ENCODE results near the gene CYSTM1. TPM values are rescaled to one million over a fixed set of nuclear protein-coding genes. Genes with fewer than 3 reads are reported as not detected.

The CYSTM1 gene
- total RNA-seq, 4 donors from 2014 or later, result 21.0 to 66.4 (median 37.0) TPM

DNA sequence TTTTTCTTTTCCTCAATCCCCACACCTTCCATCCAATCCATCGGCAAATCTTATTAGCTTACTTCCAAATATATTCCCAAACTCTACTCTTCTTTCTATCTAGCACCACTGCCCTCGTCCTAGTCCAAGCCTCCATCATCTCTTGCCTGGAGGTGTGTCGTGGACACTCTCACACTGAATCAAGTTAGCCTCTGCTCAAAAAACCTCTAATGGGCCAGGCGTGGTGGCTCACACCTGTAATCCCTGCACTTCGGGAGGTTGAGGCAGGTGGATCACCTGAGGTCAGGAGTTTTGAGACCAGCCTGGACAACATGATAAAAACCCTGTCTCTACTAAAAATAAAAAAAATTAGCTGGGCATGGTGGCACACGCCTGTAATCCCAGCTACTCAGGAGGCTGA is 81.7 kb downstream of the CYSTM1 start:
- no peak for DNase-seq (ENCODE audit: low spot score in 2 of 2)
- Histone ChIP-seq H3K4me3 (no peak overlapping the region), H3K9me3 (no peaks in the 10 kb centered on the region), H3K4me1 (peaks cover 40% of the 10 kb centered on the region), H3K27ac (no peak overlapping the region), H3K36me3 (peaks cover 5% of the 10 kb centered on the region), H3K27me3 (no peaks in the 10 kb centered on the region)
- TF ChIP-seq, protein P1, sequence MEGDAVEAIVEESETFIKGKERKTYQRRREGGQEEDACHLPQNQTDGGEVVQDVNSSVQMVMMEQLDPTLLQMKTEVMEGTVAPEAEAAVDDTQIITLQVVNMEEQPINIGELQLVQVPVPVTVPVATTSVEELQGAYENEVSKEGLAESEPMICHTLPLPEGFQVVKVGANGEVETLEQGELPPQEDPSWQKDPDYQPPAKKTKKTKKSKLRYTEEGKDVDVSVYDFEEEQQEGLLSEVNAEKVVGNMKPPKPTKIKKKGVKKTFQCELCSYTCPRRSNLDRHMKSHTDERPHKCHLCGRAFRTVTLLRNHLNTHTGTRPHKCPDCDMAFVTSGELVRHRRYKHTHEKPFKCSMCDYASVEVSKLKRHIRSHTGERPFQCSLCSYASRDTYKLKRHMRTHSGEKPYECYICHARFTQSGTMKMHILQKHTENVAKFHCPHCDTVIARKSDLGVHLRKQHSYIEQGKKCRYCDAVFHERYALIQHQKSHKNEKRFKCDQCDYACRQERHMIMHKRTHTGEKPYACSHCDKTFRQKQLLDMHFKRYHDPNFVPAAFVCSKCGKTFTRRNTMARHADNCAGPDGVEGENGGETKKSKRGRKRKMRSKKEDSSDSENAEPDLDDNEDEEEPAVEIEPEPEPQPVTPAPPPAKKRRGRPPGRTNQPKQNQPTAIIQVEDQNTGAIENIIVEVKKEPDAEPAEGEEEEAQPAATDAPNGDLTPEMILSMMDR (IDR thresholded peaks at IDR 0.05), result no peak
- TF ChIP-seq POLR2A (IDR thresholded peaks at IDR 0.05) (no peak), EP300 (IDR thresholded peaks at IDR 0.05) (no peak)
- WGBS, result 97% methylated on average over 6 of the region's 6 CpGs

DNA sequence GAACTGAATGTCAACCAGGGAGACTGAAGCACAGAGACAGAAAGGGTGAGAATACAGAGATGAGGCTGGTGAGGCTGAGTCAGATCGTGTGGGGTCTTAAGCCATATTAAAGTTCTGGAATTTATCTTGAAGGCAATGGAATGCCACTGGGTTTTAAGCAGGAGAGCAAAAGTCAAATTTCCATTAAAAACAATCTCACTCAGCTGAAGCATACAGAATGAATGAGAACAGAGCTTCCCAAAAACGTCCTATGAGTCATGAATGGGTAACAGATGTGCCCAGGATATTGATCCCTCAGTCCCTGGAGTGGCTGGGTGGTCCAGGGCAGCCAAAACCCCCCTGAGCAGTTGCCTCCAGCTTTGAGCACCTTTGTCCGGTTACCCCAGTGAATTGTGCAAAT is 83.0 kb downstream of the CYSTM1 start:
- WGBS, result 61% methylated on average over 3 of the region's 3 CpGs
- Histone ChIP-seq H3K27ac (no peak overlapping the region), H3K4me3 (no peak overlapping the region), H3K4me1 (peaks cover 39% of the 10 kb centered on the region), H3K27me3 (no peaks in the 10 kb centered on the region), H3K9me3 (no peaks in the 10 kb centered on the region), H3K36me3 (peaks cover 5% of the 10 kb centered on the region)
- no peak for DNase-seq (ENCODE audit: low spot score in 2 of 2)
- TF ChIP-seq POLR2A (IDR thresholded peaks at IDR 0.05) (no peak), EP300 (IDR thresholded peaks at IDR 0.05) (no peak), POLR2AphosphoS5 (IDR thresholded peaks at IDR 0.05) (no peak)
- TF ChIP-seq, protein P1 (IDR thresholded peaks at IDR 0.05), result no peak

DNA sequence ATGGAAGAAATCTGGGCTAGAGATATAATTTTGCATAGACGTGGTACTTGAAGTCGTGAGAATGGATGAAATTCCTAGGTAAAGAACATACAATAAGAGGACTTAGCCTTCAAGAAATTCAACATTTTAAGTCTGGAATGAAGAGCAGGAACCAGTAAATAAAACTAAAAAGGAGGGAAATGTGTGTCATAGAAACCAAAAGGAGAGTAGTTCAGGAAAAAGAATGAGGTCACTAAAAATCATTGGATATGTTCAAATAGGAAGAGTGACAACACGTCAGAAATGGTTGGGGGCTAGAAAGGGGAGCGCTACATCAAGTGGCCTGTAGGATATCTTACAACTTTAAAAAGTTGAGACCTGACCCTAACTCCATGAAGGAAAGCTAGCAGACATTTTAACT is 83.9 kb downstream of the CYSTM1 start:
- WGBS, result 90% methylated on average over 4 of the region's 4 CpGs
- Histone ChIP-seq H3K27ac (no peak overlapping the region), H3K36me3 (peaks cover 5% of the 10 kb centered on the region), H3K9me3 (no peaks in the 10 kb centered on the region), H3K27me3 (no peaks in the 10 kb centered on the region), H3K4me3 (no peak overlapping the region), H3K4me1 (peaks cover 31% of the 10 kb centered on the region)
- TF ChIP-seq EP300 (IDR thresholded peaks at IDR 0.05) (no peak), POLR2AphosphoS5 (IDR thresholded peaks at IDR 0.05) (no peak)
- TF ChIP-seq, protein P1 (IDR thresholded peaks at IDR 0.05), result no peak
- no peak for DNase-seq (ENCODE audit: low spot score in 2 of 2)

DNA sequence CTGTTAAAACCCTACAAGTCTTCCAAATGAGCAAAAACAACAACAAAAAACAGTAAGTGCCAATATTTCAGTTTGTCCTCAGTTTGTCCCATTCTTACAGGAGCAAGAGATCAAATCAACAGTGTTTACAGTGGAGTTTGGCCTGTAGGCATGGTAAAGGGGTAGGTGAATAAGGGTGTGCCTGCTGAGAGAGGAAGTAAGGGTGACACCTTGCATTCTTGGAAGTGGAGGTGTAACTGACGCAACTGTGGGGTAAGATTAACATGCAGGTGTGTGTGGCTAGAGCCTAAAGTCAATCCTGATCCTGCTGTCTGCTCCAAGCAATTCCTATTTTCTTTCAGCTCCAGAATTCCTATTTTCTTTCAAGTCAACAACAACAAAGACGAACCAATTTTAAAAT is 84.5 kb downstream of the CYSTM1 start:
- peaks cover 26% of the 10 kb centered on the region for H3K4me1 ChIP-seq
- no peak overlapping the region for H3K4me3 ChIP-seq
- no peaks in the 10 kb centered on the region for H3K27me3 ChIP-seq
- no peak for DNase-seq (ENCODE audit: low spot score in 2 of 2)
- peaks cover 5% of the 10 kb centered on the region for H3K36me3 ChIP-seq
- no peaks in the 10 kb centered on the region for H3K9me3 ChIP-seq
- H3K27ac ChIP-seq, result no peak overlapping the region
- TF ChIP-seq POLR2AphosphoS5 (IDR thresholded peaks at IDR 0.05) (peak in 1 of 3 donors; percentile 26), POLR2A (IDR thresholded peaks at IDR 0.05) (no peak)
- 74% methylated on average over 2 of the region's 2 CpGs for WGBS

DNA sequence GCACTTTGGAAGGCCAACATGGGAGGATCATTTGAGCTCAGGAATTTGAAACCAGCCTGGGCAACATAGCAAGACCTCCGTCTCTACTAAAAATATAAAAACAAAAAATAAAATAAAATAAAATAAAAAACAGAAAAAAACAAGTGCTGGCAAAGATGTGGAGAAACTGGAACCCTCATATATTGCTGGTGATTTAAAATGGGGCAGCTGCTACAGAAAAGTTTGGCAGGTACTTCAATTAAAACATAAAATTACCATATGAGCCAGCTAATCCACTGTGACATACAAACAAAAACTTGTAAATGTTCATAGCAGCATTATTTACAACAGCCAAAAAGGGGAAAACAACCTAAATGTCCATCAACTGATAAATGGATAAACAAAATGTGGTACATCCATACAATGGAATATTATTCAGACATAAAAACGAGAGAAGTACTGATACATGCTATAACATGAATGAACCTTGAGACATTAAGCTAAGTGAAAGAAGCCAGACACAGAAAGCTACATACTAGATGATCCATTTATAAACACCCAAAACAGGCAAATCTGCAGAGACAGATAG is 85.2 kb downstream of the CYSTM1 start:
- peaks cover 26% of the 10 kb centered on the region for H3K4me1 ChIP-seq
- WGBS, result 94% methylated on average over 2 of the region's 2 CpGs
- TF ChIP-seq EP300 (IDR thresholded peaks at IDR 0.05) (no peak), POLR2AphosphoS5 (IDR thresholded peaks at IDR 0.05) (no peak), POLR2A (IDR thresholded peaks at IDR 0.05) (no peak)
- TF ChIP-seq, protein P1 (IDR thresholded peaks at IDR 0.05), result no peak
- no peaks in the 10 kb centered on the region for H3K9me3 ChIP-seq
- no peak for DNase-seq (ENCODE audit: low spot score in 2 of 2)
- no peak overlapping the region for H3K4me3 ChIP-seq
- no peak overlapping the region for H3K27ac ChIP-seq
- H3K36me3 ChIP-seq, result peaks cover 5% of the 10 kb centered on the region
- no peaks in the 10 kb centered on the region for H3K27me3 ChIP-seq

Measured in suprapubic skin (tissue), 4 donors.